Measurements from ENCODE around the gene TMEM127. TPM values are rescaled to one million over a fixed set of nuclear protein-coding genes. Genes with fewer than 3 reads are reported as not detected.

TMEM127 gene
- total and polyA plus RNA-seq, 7 donors: 18.1 to 39.9 (median 26.1) TPM

- intact Hi-C loops (cut with DNase I): no loop called here
- Histone ChIP-seq H3K27ac (peak overlapping the region; percentile 99), H3K36me3 (ENCODE audit: insufficient read depth in 1 of 2, low read depth in 1 of 2) (no peaks in the 10 kb centered on the region), H3K4me1 (peaks cover 83% of the 10 kb centered on the region), H3K4me3 (peak overlapping the region; percentile 96), H3K9me3 (no peaks in the 10 kb centered on the region), H3K27me3 (ENCODE audit: insufficient read depth in 3 of 3, low read length in 2 of 3) (no peaks in the 10 kb centered on the region)
- WGBS, 3 donors: 35 to 43% (median 38%) methylated on average over 5 of the region's 5 CpGs
- no peak for ATAC-seq
- TF ChIP-seq, protein P1, sequence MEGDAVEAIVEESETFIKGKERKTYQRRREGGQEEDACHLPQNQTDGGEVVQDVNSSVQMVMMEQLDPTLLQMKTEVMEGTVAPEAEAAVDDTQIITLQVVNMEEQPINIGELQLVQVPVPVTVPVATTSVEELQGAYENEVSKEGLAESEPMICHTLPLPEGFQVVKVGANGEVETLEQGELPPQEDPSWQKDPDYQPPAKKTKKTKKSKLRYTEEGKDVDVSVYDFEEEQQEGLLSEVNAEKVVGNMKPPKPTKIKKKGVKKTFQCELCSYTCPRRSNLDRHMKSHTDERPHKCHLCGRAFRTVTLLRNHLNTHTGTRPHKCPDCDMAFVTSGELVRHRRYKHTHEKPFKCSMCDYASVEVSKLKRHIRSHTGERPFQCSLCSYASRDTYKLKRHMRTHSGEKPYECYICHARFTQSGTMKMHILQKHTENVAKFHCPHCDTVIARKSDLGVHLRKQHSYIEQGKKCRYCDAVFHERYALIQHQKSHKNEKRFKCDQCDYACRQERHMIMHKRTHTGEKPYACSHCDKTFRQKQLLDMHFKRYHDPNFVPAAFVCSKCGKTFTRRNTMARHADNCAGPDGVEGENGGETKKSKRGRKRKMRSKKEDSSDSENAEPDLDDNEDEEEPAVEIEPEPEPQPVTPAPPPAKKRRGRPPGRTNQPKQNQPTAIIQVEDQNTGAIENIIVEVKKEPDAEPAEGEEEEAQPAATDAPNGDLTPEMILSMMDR (IDR thresholded peaks at IDR 0.05): no peak
- no peak for DNase-seq
Observed at GRCh38 chr2:96201338-96201737, 64.5 kb downstream of the TMEM127 start.

DNA sequence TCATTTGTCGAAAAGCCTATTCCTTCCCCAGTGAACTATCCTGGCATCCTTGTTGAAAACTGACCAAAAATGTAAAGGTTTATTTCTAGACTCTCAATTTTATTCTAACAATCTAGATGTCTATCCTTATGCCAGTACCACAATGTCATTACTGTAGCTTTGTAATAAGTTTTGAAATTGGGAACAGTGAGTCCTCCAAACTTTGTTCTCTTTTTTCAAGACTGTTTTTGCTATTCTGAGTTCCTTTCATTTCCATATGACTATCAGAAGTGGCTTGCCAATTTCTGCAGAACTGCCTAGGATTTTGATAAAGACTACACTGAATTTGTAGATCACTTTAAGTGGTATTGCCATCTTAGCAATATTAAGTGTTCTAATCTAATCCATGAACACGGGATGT, 66.9 kb downstream of the TMEM127 start:
- TF ChIP-seq, protein P1 (IDR thresholded peaks at IDR 0.05): no peak
- peak overlapping the region; percentile 99 for H3K27ac ChIP-seq
- peaks cover 0 to 16% of the 10 kb centered on the region in 2 donors for H3K36me3 ChIP-seq (ENCODE audit: insufficient read depth in 1 of 2, low read depth in 1 of 2)
- H3K27me3 ChIP-seq (ENCODE audit: insufficient read depth in 3 of 3, low read length in 2 of 3): no peaks in the 10 kb centered on the region
- WGBS, 3 donors: 76 to 82% (median 78%) methylated on average over 2 of the region's 2 CpGs
- H3K4me3 ChIP-seq: no peak overlapping the region
- ATAC-seq: no peak
- H3K4me1 ChIP-seq: peaks cover 89% of the 10 kb centered on the region
- intact Hi-C loops (cut with DNase I): no loop called here
- DNase-seq: no peak
- no peaks in the 10 kb centered on the region for H3K9me3 ChIP-seq

Other genes starting within 250 kb of the TMEM127 start
- gene GPAT2, start 231.1 kb downstream of the TMEM127 start, total RNA-seq: 1 to 10 TPM; 6.2 to 7.8 (median 6.7) TPM
- gene GPAT2, start 231.1 kb downstream of the TMEM127 start, polyA plus RNA-seq: 1 to 10 TPM; 3.2 to 6.9 (median 6.1) TPM
- gene ADRA2B, start 149.4 kb downstream of the TMEM127 start, total RNA-seq: 1 to 10 TPM; 1.6 to 5.3 (median 2.8) TPM
- gene ADRA2B, start 149.4 kb downstream of the TMEM127 start, polyA plus RNA-seq: 1 to 10 TPM; 1.7 to 2.1 (median 1.9) TPM
- gene ASTL, start 127.5 kb downstream of the TMEM127 start, total RNA-seq: not detected
- under 1 TPM in 1 of 3 donors, not detected in 2; 0.03 TPM for gene ASTL, start 127.5 kb downstream of the TMEM127 start, polyA plus RNA-seq
- gene DUSP2, start 120.6 kb downstream of the TMEM127 start, total RNA-seq: 1 to 10 TPM in 3 of 4 donors, under 1 TPM in 1; 0.64 to 2.4 (median 1.8) TPM
- gene DUSP2, start 120.6 kb downstream of the TMEM127 start, polyA plus RNA-seq: 1 to 10 TPM; 3.1 to 5.8 (median 4.1) TPM
- gene STARD7, start 57.2 kb downstream of the TMEM127 start, total RNA-seq: 100 to 1,000 TPM; 162 to 290 (median 231) TPM
- 100 to 1,000 TPM; 111 to 472 (median 125) TPM for gene STARD7, start 57.2 kb downstream of the TMEM127 start, polyA plus RNA-seq
- gene CIAO1, start 228 bp upstream of the TMEM127 start, total RNA-seq: 10 to 100 TPM; 44.0 to 61.0 (median 56.5) TPM
- gene CIAO1, start 228 bp upstream of the TMEM127 start, polyA plus RNA-seq: 10 to 100 TPM; 36.8 to 91.6 (median 80.5) TPM
- 10 to 100 TPM; 61.1 to 83.1 (median 77.6) TPM for gene SNRNP200, start 39.5 kb upstream of the TMEM127 start, total RNA-seq
- 10 to 100 TPM; 47.6 to 73.7 (median 69.5) TPM for gene SNRNP200, start 39.5 kb upstream of the TMEM127 start, polyA plus RNA-seq
- 1 to 10 TPM in 2 of 4 donors, under 1 TPM in 2; 0.42 to 1.2 (median 0.92) TPM for gene ITPRIPL1, start 59.3 kb upstream of the TMEM127 start, total RNA-seq
- gene ITPRIPL1, start 59.3 kb upstream of the TMEM127 start, polyA plus RNA-seq: under 1 TPM; 0.31 to 0.60 (median 0.38) TPM
- gene NCAPH, start 69.8 kb upstream of the TMEM127 start, total RNA-seq: under 1 TPM; 0.32 to 0.62 (median 0.51) TPM
- gene NCAPH, start 69.8 kb upstream of the TMEM127 start, polyA plus RNA-seq: under 1 TPM; 0.30 to 0.43 (median 0.31) TPM
- gene NEURL3, start 239.4 kb upstream of the TMEM127 start, total RNA-seq: under 1 TPM in 1 of 4 donors, not detected in 3; 0.59 TPM
- under 1 TPM in 2 of 3 donors, not detected in 1; 0.09 TPM for gene NEURL3, start 239.4 kb upstream of the TMEM127 start, polyA plus RNA-seq

Data from psoas muscle (tissue), 8 donors.